ENCODE results near the gene GORASP2. TPM values are rescaled to one million over a fixed set of nuclear protein-coding genes. Genes with fewer than 3 reads are reported as not detected.

The GORASP2 gene
- total RNA-seq, 4 donors from 2014 or later: 30.6 to 45.2 (median 35.3) TPM

DNA sequence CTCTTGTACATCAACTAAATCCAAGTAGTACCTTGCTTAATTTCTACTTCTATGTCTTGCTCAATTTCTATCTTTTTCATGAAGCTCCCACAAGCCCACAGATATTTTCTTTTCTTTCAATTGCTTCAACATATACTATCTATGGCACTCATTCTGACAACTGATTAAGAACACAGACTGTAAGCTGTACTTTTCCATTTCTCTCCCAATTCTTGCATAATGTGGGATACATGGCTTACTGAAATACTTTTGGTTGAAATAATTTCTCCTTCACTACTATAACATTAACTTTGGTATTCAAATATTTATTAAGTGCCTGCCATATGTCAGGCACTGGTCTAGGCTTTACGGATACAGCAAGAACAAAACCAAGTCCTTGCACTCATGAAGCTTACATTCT lies 84.8 kb downstream of the GORASP2 start:
- Histone ChIP-seq H3K27me3 (no peaks in the 10 kb centered on the region), H3K4me1 (no peaks in the 10 kb centered on the region), H3K27ac (no peak overlapping the region), H3K9me3 (no peaks in the 10 kb centered on the region), H3K36me3 (peaks cover 0 to 42% (median 0%) of the 10 kb centered on the region in 3 donors), H3K4me3 (no peak overlapping the region)
- no peak for TF ChIP-seq POLR2A (IDR thresholded peaks at IDR 0.05)
- no peak for DNase-seq

DNA sequence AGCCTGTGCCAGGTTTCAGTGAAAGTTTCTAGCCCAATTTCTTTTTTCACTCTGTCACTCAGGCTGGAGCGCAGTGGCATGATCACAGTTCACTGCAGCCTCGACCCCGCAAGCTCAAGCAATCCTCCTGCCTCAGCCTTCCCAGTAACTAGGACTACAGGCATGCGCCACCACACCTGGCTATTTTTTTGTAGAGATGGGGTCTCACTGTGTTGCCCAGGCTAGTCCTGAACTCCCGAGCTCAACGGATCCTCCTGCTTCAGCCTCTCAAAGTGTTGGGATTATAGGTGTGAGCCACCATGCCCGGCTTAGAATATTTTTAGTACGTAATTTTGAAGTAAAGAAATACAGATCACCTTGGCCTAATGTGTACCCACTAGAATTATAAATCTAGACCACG lies 87.1 kb downstream of the GORASP2 start:
- no peaks in the 10 kb centered on the region for H3K27me3 ChIP-seq
- H3K4me3 ChIP-seq: no peak overlapping the region
- no peak overlapping the region for H3K27ac ChIP-seq
- no peaks in the 10 kb centered on the region for H3K9me3 ChIP-seq
- DNase-seq: no peak
- no peaks in the 10 kb centered on the region for H3K4me1 ChIP-seq
- H3K36me3 ChIP-seq: peaks cover 0 to 27% (median 0%) of the 10 kb centered on the region in 3 donors
- TF ChIP-seq, protein P1, sequence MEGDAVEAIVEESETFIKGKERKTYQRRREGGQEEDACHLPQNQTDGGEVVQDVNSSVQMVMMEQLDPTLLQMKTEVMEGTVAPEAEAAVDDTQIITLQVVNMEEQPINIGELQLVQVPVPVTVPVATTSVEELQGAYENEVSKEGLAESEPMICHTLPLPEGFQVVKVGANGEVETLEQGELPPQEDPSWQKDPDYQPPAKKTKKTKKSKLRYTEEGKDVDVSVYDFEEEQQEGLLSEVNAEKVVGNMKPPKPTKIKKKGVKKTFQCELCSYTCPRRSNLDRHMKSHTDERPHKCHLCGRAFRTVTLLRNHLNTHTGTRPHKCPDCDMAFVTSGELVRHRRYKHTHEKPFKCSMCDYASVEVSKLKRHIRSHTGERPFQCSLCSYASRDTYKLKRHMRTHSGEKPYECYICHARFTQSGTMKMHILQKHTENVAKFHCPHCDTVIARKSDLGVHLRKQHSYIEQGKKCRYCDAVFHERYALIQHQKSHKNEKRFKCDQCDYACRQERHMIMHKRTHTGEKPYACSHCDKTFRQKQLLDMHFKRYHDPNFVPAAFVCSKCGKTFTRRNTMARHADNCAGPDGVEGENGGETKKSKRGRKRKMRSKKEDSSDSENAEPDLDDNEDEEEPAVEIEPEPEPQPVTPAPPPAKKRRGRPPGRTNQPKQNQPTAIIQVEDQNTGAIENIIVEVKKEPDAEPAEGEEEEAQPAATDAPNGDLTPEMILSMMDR (IDR thresholded peaks at IDR 0.05): no peak
- TF ChIP-seq POLR2A (IDR thresholded peaks at IDR 0.05): no peak

Other genes with a start within 250 kb of the GORASP2 start
- gene SP5, start 213.9 kb upstream of the GORASP2 start, total RNA-seq: 1 to 10 TPM in 1 of 4 donors, under 1 TPM in 2, not detected in 1; 0.40 to 2.8 (median 0.88) TPM
- gene ERICH2, start 158.9 kb upstream of the GORASP2 start, total RNA-seq: not detected
- not detected for gene GAD1, start 112.4 kb upstream of the GORASP2 start, total RNA-seq
- gene TLK1, start 231.6 kb downstream of the GORASP2 start, total RNA-seq: 10 to 100 TPM; 26.4 to 99.0 (median 45.0) TPM

Measured in Peyer's patch (tissue), 4 donors.